ENCODE results near the gene GATC.

Gene GATC, protein sequence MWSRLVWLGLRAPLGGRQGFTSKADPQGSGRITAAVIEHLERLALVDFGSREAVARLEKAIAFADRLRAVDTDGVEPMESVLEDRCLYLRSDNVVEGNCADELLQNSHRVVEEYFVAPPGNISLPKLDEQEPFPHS

DNA sequence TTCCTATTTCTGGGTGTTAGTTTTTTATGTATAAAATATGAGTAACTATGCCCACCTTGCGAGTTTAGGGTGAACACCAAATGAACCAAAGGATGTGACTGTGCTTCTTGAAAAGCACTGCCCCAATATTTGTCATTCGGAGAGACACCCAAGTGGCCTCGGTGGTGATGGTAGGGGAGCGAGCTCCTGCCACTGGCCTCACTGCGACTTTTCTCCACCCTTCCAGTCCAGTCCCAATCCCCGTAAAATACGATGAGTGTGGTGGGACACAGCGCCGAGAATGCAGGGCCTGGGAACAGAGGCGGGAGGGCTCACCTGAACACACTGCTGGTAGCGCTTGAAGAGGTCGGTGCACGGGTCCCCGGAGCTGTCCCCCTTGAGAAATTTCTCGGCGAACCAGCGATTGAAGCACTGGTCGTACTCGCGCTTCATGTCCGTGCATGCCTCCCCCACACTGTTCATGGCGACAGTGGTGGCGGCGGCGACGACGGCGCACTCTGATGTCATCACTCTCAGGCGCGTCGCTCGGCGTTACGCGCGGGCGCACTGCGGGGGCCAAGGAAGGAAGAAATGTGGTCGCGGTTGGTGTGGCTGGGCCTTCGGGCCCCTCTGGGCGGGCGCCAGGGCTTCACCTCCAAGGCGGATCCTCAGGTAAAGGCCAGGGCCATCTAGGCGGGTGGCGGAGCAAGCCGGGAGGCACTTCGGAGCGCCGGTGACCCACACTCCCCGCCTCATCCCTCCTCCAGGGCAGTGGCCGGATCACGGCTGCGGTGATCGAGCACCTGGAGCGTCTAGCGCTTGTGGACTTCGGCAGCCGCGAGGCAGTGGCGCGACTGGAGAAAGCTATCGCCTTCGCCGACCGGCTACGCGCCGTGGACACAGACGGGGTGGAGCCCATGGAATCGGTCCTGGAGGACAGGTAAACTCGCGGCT is at the start of gene GATC, which contains the start of gene TRIAP1:
Gene GATC, plus strand, starts transcription at position 534 of the 933 bp plus-strand sequence. Its CDS starts 37 bp downstream, at position 571.
Gene TRIAP1, minus strand, starts transcription at position 474 of the 933 bp plus-strand sequence. Its CDS starts 12 bp downstream, at position 462.
- DNase-seq: peak; percentile 80

DNA sequence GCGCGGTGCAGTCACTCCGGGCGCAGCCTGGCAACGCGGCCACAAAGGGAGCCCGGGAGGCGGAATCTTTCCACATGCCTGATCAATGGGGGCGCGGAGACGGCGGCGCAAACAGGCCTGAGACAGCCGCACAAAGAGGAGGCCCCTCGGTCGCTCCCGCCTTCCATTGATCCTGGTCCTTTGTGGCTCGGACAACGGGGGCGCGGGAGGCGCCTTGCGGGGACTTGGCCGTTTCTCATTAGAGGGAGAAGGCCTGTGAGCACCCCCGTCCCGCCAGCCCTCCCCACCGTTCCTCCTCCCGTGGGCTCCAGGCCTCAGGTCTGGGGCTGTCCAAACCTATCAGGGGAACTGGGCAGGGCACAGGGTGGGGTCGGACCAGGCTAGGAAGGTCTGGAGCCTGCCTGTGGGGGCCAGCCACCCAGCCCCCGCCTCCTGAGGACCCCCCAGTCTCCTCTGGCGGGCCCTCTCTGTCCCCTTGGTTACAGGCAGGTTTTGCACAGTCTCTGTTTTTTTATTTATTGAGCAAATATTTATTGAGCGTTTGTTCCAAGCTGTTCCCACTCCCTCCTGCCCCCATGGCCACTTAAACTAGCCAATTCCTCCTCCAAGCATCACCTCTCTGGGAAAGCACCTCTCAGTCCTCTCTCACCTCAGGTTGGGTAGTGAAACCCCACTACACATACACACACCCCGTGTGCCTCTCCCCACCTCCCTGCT is 48.3 kb upstream of the GATC start:
- DNase-seq: no peak

DNA sequence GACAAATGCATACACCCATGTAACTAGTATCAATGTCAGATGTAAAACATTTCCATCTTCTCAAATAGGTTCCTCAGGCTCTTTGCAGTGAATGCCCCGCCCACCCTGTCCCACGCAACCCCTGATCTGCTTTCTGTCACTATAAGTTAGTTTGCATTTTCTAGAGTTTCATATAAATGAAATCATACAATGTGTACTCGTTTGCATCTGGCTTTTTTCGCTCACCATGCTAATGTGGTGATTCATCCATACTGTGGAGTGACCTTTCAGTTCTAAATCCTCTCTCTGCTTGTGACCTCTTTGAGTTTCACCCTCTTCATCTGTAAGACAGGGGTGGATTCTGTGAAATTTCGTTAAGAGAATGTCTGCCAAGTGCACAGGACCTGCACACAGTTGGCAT is 46.7 kb upstream of the GATC start:
- peak; percentile 78 for DNase-seq

DNA sequence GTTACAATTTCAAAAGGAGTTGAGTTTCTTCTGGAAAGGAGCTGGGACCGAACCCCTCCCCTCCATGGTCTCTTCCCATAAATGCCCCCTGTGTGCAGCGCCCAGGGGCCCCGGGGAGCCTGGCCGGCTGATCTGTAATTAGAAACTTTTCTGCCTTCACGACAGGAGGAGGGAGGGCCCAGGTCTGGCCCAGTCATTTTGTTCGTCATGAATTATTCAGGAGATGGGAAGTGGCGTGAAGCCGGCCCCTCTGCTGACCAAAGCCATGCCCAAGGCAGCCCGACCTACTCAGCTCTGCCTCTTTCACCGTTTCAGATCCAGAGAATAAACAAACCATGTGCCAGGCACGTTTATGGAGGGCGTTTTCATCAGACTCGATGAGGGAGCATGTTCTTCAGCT is 44.0 kb upstream of the GATC start:
- DNase-seq: no peak

DNA sequence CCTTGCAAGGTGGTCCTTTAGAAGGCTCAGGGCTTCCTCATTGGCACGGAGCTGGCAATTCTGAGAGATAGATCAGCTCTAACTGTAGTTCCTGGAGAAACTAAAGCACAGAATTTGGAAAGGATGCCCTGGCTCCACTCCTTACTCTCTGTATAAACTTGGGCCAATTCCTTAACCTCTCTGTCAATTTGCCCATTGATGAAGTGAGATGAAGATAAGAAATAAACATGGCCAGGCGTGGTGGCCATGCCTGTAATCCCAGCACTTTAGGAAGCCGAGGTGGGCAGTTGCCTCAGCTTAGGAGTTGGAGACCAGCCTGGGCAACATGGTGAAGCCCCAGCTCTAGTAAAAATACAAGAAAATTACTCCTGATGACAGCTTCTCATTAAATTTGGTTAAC is 42.4 kb upstream of the GATC start:
- DNase-seq: no peak

DNA sequence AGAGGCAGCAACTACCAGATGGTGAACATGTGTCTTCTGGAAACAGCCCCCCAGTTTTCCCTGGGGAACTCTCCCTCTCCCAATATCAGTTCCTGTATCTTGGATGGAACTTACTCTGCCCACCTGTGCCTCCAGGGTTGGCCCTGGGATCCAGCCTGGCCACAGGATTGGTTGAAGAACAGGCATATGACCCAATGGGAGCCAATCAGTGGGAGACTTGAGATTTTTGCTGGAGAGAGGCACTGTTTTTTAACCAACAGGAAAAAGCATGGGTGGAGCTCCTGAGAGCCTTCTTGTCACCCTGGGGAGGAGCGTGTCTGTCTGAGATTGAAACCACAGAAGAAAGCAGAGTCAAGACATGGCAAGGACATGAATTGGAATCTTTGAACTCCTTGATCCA is 42.0 kb upstream of the GATC start:
- no peak for DNase-seq

DNA sequence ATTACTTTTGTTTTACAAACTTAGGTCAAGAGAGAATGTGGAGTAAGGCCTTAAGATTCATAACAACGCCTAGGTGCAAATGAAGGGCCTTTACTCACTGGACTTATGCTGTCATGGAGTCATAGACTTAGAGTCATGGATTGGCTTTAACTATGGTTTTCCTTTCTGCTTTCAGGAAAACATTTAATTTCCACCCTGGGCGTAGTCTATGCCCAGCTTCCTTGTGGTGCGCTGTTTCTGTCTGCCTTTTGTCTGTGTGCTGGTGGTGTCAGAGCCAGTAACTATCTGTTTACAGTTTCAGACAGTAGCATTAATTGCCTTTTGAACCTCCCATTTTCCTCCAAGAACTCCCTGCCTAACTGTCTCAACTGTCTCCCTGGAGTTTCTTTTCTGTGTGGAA is 40.2 kb upstream of the GATC start:
- DNase-seq: no peak

DNA sequence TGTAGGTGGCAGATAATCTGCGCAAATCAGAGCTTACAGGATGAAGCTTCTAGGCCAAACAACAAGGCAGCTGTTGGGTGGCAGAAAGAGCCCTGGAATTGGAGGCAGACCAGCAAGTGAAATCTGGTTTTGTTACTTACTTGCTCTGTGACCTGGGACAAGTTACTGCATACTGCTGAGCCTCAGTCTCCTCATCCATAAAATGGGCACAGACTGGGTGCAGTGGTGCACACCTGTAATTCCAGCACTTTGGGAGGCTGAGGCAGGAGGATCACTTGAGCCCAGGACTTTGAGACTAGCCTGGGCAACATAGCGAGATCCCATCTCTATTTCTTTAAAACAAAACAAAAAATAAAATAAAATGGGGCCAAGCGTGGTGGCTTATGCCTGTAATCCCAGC is 39.7 kb upstream of the GATC start:
- no peak for DNase-seq

DNA sequence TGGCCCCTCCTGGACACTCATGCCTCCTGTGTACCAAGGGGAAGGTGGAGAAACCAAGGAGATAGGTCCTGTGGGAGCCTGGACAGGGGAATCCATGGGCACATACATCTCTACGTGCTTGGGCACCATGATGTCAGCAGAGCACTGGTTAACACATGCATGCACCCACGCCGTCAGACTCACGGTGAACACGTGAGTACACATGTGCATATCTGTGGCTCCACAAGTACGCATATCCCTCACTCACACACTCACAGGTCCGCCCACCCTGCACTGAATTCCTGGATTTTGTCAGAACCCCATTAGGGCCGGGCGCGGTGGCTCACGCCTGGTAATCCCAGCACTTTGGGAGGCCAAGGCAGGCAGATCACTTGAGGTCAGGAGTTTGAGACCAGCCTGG is 37.5 kb upstream of the GATC start:
- DNase-seq: no peak

DNA sequence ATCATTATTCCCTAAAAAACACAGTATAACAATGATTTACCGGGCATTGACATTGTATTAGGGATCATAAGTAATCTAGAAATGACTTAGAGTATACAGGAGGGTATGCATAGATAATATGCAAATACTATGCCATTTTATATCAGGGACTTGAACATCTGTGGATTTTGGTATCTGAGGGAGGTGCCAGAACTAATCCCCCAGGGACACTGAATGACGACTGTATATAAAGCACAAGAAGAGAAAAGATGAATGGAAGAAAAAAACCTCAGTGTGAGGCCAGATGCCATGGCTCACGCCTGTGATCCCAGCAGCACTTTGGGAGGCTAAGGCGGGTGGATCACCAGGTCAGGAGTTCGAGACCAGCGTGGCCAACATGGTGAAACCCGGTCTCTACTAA is 33.8 kb upstream of the GATC start:
- DNase-seq: no peak

DNA sequence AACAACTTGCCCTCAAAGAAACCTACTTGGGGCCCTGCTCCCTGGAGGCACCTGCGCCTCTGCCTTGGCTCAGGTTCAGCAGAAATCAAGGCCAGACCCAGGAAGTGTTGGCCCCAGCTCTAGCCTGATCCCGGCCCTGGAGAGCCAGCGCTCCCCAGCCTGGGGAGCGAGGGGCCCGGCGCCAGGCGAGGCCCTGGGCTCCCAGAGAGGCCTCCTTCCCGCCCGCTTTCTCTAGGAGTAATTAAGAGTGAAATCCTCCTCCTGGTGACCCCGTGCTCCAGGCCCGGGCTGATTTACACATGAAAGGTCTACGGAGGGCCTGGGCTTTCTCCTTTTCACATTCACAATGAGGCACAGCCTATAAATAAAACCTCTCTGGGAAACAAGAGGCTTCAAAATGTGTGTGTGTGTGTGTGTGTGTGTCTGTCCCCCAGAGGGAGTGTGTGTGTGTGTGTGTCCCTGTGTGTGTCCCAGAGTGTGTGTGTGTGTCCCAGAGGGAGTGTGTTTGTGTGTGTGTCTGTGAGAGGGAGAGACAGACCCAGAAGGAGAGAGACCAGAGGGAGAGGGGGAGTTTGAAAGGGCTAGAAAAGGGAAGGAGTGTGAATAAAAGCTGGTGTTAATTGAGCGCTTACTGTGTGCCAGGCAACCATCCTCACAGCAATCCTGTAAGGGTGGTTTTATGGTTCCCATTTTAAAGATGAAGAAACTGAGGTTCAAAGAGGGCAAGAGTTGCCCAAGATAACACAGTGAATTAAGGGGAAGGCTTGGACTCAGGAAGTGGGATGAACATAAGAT is 32.1 kb upstream of the GATC start:
- DNase-seq: no peak

DNA sequence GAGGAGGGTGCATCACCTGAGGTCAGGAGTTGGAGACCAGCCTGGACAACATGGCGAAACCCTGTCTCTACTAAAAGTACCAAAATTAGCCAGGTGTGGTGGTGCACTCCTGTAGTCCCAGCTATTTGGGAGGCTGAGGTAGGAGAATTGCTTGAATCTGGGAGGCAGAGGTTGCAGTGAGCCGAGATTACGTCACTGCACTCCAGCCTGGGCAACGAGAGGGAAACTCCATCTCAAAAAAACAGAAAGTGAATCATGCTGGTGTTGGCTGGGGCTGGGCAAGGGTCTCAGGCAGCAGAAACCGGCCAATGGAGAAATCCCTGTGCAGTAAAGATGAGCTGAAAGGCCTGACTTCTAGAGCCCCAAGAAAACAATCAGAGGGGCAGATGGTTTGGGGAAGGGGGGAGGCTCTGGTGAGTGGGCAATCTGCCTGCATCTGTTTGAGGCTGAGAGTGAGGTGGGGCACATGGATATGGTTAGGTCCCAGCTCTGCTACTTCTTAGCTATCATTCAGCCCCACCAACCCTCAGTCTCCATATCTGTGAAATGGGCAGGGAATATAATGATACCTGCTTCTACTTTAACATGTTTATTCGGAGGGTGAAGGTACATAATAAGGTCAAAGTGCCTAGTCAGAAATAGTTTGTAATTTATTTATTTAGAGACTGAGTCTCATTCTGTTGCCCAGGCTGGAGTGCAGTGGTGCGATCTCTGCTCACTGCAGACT is 29.6 kb upstream of the GATC start:
- no peak for DNase-seq

DNA sequence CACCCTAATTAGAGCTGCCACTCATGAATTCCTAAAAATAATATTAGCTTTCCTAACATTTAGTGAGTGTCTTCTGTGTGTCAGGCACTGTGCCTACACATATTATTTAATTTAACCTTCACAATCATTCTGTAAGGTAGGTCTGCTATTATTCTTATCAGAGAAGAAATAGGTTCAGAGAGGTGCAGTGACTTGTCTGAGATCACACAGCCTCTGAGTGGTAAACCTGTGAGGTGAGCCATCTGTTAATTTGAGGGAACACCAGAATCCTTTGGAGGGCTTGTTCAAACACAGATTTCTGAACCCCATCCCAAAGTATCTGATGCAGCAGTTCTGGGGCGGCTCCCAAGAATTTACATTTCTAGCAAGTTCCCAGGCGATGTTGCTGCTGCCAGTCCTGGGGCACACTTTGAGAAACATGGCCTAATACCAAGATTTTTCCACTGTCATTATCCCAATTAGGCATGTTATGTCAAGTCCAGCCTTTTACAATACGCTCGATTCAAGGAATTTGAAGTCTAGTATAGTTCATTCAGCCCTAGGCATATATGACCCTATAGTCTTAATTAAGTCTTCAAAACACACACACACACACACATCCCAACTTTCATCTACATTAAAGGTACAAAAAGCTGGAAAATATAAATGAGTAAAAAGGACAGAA is 28.2 kb upstream of the GATC start:
- DNase-seq: no peak

DNA sequence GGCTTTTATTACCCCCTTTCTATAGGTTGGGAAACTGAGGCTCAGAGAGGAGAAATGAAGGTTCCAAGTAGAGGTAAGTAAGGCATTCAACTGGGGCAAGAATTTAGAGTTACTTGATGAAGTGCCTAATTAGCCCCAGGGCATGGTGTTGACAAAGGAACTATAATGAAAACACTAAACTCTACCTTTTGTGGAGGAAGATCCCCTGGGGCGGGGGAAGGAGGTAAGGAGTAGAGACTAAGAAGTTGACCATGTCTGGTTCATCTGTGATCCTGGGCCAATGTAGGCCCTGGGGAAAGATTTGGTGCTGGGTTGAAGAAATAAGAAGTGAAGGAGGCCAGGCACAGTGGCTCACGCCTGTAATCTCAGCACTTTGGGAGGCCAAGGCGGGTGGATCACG is 24.5 kb upstream of the GATC start:
- DNase-seq: no peak

DNA sequence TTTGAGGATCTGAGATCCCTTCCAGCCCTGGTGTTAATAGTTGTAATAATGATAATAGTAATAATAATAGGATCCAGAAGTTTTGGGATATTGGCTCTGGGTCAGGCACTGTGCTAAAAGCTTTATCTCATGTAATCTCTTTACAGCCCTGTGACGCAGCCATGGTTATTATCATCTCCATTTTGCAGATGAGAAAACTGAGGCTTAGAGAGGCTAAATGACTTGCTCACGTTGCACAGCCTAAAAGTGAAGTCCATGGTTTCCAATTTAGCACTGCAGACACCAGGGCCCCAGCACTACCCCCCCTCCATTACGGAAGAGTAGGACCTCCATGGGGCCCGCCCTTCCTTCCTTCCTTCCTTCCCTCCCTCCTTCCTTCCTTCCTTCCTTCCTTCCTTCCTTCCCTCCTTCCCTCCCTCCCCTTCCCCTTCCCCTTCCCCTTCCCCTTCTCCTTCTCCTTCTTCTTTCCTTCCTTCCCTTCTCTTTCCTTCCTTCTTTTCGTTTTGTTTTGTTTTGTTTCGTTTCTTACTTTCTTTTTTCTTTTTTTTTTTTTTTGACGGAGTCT is 23.3 kb upstream of the GATC start:
- no peak for DNase-seq

DNA sequence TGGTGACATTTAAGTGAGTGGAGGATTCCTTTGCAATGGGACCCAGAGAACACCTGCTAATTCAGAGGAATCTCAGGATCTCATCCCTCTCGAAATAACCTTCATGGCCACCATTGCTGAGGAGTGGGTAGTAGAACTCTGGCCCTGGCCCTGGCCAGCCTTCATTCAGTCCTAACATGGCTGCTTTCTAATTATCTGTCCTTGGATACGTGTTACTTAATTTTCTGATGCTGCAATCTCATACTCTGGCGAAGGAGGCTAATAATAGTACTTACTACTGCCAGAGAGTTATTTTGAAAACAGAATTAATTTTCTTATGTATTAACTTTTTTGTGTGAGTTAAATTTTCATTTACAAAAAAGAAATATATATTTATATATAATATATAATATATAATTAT is 20.4 kb upstream of the GATC start:
- no peak for DNase-seq

DNA sequence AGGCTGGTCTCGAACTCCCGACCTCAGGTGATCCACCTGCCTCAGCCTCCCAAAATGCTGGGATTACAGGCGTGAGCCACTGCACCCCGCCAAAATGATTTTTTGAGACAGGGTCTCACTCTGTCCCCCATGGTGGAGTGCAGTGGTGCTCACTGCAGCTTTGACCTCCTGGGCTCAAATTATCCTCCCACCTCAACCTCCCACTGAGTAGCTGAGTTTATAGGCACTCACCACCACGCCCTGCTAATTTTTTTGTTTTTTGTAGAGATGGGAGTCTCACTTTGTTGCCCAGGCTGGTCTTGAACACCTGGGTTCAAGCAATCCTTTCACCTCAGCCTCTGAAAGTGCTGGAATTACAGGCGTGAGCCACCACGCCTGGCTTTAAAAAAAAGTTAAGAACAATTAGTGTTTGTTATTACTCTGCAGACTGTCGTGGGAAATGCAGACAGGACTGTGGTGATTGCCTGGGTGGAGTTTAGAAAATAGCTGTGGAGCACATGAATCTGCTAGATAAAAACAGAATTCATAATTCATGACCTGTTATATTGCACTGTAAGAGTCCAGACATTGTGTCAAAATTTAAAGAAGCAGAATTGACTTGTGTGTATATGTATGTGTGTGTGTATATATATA is 17.5 kb upstream of the GATC start:
- DNase-seq: no peak

DNA sequence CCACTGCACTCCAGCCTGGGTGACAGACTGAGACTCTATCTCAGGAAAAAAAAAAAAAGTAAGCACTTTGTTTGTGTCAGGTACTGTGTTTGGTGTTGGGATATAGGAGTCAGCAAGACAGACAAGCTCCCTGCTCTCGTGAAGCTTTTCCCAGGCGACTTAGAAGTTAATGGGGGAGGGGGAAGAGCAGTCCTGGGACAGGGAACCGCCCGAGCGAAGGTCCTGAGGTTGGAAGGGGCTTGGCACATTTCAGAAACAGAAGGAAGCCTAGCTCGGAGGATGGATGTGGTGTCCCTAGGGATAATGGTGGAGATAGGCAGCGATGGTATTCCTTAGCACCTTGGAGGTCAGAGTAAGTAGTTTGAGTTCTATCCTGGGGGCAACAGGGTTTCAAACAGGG is 16.9 kb upstream of the GATC start:
- DNase-seq: no peak

DNA sequence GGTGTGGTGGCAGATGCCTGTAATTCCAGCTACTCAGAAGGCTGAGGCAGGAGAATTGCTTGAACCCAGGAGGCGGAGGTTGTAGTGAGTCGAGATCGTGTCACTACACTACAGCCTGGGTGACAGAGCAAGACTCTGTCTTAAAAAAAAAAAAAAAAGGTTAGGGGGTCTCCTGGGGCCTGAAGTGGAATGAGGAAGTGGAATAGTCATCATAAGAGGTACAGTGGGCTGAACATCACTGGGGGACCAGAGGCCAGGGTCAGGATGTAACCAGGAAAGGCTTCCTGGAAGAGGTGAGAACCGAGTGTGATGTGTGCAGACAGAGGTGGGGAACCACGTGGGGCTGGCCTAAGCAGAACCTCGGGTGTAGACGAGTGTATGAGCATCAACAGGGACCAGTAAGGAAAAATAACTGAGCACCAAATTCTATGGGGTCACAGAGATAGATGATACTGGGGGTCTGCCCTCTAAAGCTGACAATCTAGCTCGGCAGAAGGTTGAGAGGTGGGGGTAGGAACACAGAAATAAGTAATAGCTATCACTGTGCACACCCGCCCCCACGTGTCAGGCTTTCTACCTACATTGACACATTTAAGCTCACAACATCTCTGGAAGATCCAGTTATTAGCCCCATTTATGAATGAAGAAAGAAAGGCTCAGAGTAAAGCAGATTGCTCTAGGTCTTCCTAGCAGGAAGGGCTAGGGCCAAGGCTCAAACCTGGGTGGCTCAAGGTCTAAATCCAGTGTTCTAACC is 13.3 kb upstream of the GATC start:
- no peak for DNase-seq
